ACHN (cell line): Measurements from ENCODE around the gene TCF12.
A peak's percentile ranks its signal among the peaks of the same experiment; 100 is the strongest.
"Not testable (repeated sequence)": the region's sequence is repeated elsewhere in the genome, so short reads cannot be mapped to it uniquely, and the experiment has no call there.

Experiments used
- DNase-seq: peaks from one replicate; pipeline ENCODE4 v3.0.0-alpha.2; 2015
- in situ Hi-C: cut with HindIII; loops from 2 replicates; pipeline ENCODE4 v1.10.0; 2017; ENCODE audit warnings: low sequenced_read_pairs, low pct_ligation_motif_present, low pct_unique_long_range_greater_than_20kb

TCF12 gene

GRCh38 chr15:56992725-56993124, 74.3 kb downstream of the TCF12 start:
- no peak for DNase-seq
- in situ Hi-C loops: no loop called here

GRCh38 chr15:56994280-56994679, 75.8 kb downstream of the TCF12 start:
- DNase-seq: no peak
- in situ Hi-C loops: no loop called here

GRCh38 chr15:56996093-56996492, 77.6 kb downstream of the TCF12 start:
- in situ Hi-C loops: no loop called here

GRCh38 chr15:56996746-56997470, 78.5 kb downstream of the TCF12 start:
- no peak for DNase-seq
- in situ Hi-C loops: no loop called here

More at GRCh38 chr15:56996093-56996492, 77.6 kb downstream of the TCF12 start:
- no peak for DNase-seq

- peak; percentile 28 for DNase-seq
- in situ Hi-C loops: no loop called here
These were observed 85.0 kb downstream of the TCF12 start for GRCh38 chr15:57003418-57003817.

GRCh38 chr15:57005244-57005643, 86.8 kb downstream of the TCF12 start:
- in situ Hi-C loops: no loop called here
- DNase-seq: no peak

GRCh38 chr15:57007797-57008196, 89.4 kb downstream of the TCF12 start:
- DNase-seq, in situ Hi-C loops: not testable (repeated sequence)

GRCh38 chr15:57010724-57011123, 92.3 kb downstream of the TCF12 start:
- in situ Hi-C loops: no loop called here
- DNase-seq: no peak

- peak; percentile 3 for DNase-seq
- in situ Hi-C loops: no loop called here
These were observed 94.1 kb downstream of the TCF12 start for GRCh38 chr15:57012556-57012955.

GRCh38 chr15:57014896-57015295, 96.5 kb downstream of the TCF12 start:
- in situ Hi-C loops, DNase-seq: not testable (repeated sequence)

- no peak for DNase-seq
- in situ Hi-C loops: no loop called here
These were observed 96.9 kb downstream of the TCF12 start for GRCh38 chr15:57015360-57015759.

- DNase-seq: no peak
- in situ Hi-C loops: no loop called here
These were observed 97.5 kb downstream of the TCF12 start for GRCh38 chr15:57015897-57016296.

- peak; percentile 27 for DNase-seq
- in situ Hi-C loops: no loop called here
These were observed 98.6 kb downstream of the TCF12 start for GRCh38 chr15:57017024-57017423.

GRCh38 chr15:57018151-57018550, 99.7 kb downstream of the TCF12 start:
- no peak for DNase-seq
- in situ Hi-C loops: no loop called here

GRCh38 chr15:57019496-57020160, 101.2 kb downstream of the TCF12 start:
- no peak for DNase-seq
- in situ Hi-C loops: no loop called here

- DNase-seq: no peak
- in situ Hi-C loops: no loop called here
These were observed 107.0 kb downstream of the TCF12 start for GRCh38 chr15:57025264-57025926.

GRCh38 chr15:57026016-57026592, 107.7 kb downstream of the TCF12 start:
- in situ Hi-C loops: no loop called here
- DNase-seq: no peak

GRCh38 chr15:57027596-57027995, 109.2 kb downstream of the TCF12 start:
- in situ Hi-C loops: no loop called here
- no peak for DNase-seq

GRCh38 chr15:57028176-57028575, 109.7 kb downstream of the TCF12 start:
- no peak for DNase-seq
- in situ Hi-C loops: no loop called here
